HepG2 (cell line): ENCODE results near the gene RANGRF. TPM values are rescaled to one million over a fixed set of nuclear protein-coding genes. Genes with fewer than 3 reads are reported as not detected.

Experiments used
- ARNT ChIP-seq: fragments of 450-650 bp; IDR thresholded peaks from 2 replicates; pipeline ENCODE4 v1.6.1; 2017
- DNMT3B ChIP-seq: conservative IDR thresholded peaks from 2 replicates; pipeline ENCODE4 v1.6.1; 2016; ENCODE audit warnings: missing biosample characterization, control low read depth
- GZF1 ChIP-seq: sonication (generic); formaldehyde crosslinking; IDR thresholded peaks from 2 replicates; pipeline ENCODE4 v1.5.1; 2020; ENCODE audit warnings: mild to moderate bottlenecking, missing genetic modification reagents
- HNF4A ChIP-seq: sonication (generic); formaldehyde crosslinking; IDR thresholded peaks from 2 replicates; pipeline ENCODE4 v1.4.0; 2020; ENCODE audit warnings: missing genetic modification reagents
- IKZF4 ChIP-seq: sonication (generic); formaldehyde crosslinking; IDR thresholded peaks from 2 replicates; pipeline ENCODE4 v1.5.1; 2020; ENCODE audit warnings: borderline replicate concordance, mild to moderate bottlenecking, low read depth, missing genetic modification reagents; ENCODE audit errors: not compliant biosample characterization
- JUND ChIP-seq: sonication (generic); formaldehyde crosslinking; IDR thresholded peaks from 2 replicates; pipeline ENCODE4 v1.8.0; 2022; ENCODE audit warnings: mild to moderate bottlenecking, missing genetic modification reagents
- MATR3 ChIP-seq: sonication (generic); formaldehyde crosslinking; IDR thresholded peaks from 2 replicates; pipeline ENCODE4 v1.4.0; 2020; ENCODE audit warnings: missing genetic modification reagents
- NFYB ChIP-seq: sonication (generic); formaldehyde crosslinking; IDR thresholded peaks from 2 replicates; pipeline ENCODE4 v1.4.0; 2020; ENCODE audit warnings: missing genetic modification reagents
- NR2C2 ChIP-seq: sonication (generic); formaldehyde crosslinking; IDR thresholded peaks from 2 replicates; pipeline ENCODE4 v1.4.0; 2020; ENCODE audit warnings: missing genetic modification reagents, mild to moderate bottlenecking, moderate library complexity, borderline replicate concordance
- RBM39 ChIP-seq: fragments of 200-400 bp; formaldehyde crosslinking; IDR thresholded peaks from one replicate; pipeline ENCODE4 v1.6.1; 2018; ENCODE audit warnings: antibody characterized with exemption, mild to moderate bottlenecking, low read depth, low read length; ENCODE audit not compliant: poor library complexity, severe bottlenecking
- ZBTB1 ChIP-seq: sonication (generic); formaldehyde crosslinking; IDR thresholded peaks from 2 replicates; pipeline ENCODE4 v1.4.0; 2020; ENCODE audit warnings: missing genetic modification reagents, borderline replicate concordance
- ZFP36L1 ChIP-seq: sonication (generic); formaldehyde crosslinking; IDR thresholded peaks from 2 replicates; pipeline ENCODE4 v1.8.0; 2022; ENCODE audit warnings: mild to moderate bottlenecking, missing genetic modification reagents, moderate library complexity
- ZNF232 ChIP-seq: sonication (generic); formaldehyde crosslinking; IDR thresholded peaks from 2 replicates; pipeline ENCODE4 v1.4.0; 2020; ENCODE audit warnings: missing genetic modification reagents, borderline replicate concordance
- ZNF577 ChIP-seq: sonication (generic); formaldehyde crosslinking; IDR thresholded peaks from 2 replicates; pipeline ENCODE4 v1.4.0; 2020; ENCODE audit warnings: mild to moderate bottlenecking, low read depth, missing genetic modification reagents, borderline replicate concordance
- ZNF75D ChIP-seq: sonication (generic); formaldehyde crosslinking; IDR thresholded peaks from 2 replicates; pipeline ENCODE4 v1.8.1; 2023; ENCODE audit warnings: missing genetic modification reagents, mild to moderate bottlenecking, borderline replicate concordance
- ZNF790 ChIP-seq: sonication (generic); formaldehyde crosslinking; IDR thresholded peaks from 2 replicates; pipeline ENCODE4 v1.8.0; 2022; ENCODE audit warnings: missing genetic modification reagents, mild to moderate bottlenecking, borderline replicate concordance
- polyA plus RNA-seq, 8 experiments: library from polyadenylated mRNA; depleted of rRNA in 3 of 8; stranded (reverse) in 7 of 8; unstranded in 1 of 8; fragments of >200 nt; fragmentation: Illumina TruSeq in 4 of 8; extraction: Trizol in 4 of 8; gene quantifications; 2 replicates each; pipeline versions ENCODE4 v1.2.1 to v1.2.3, GENCODE V29; 2011 to 2016; ENCODE audit warnings: low read depth in 4 of 8, missing spikeins in 1 of 8, mixed read lengths in 1 of 8; ENCODE audit not compliant: insufficient read depth in 1 of 8
- total RNA-seq, 5 experiments: library from RNA; depleted of rRNA; stranded (reverse); fragments of >200 nt; fragmentation: Illumina TruSeq; extraction: Trizol; gene quantifications; 2 replicates each; pipeline ENCODE4 v1.2.3, GENCODE V29; 2016; ENCODE audit warnings: low read depth in 1 of 5
- TF ChIP-seq, protein P1 (sequence below): sonication (generic); formaldehyde crosslinking; IDR thresholded peaks from 2 replicates; pipeline ENCODE4 v1.4.0; 2020; ENCODE audit warnings: missing genetic modification reagents
- TF ChIP-seq, protein P2 (sequence below): IDR thresholded peaks from 2 replicates; pipeline ENCODE4 v1.6.1; 2016; ENCODE audit warnings: low read depth
- TF ChIP-seq, protein P3 (sequence below): sonication (generic); formaldehyde crosslinking; IDR thresholded peaks from 2 replicates; pipeline ENCODE4 v1.4.0; 2020; ENCODE audit warnings: missing genetic modification reagents
- TF ChIP-seq, protein P4 (sequence below): sonication (generic); formaldehyde crosslinking; IDR thresholded peaks from 2 replicates; pipeline ENCODE4 v1.4.0; 2020; ENCODE audit warnings: missing genetic modification reagents, borderline replicate concordance

RANGRF gene
- total and polyA plus RNA-seq, 2 of the 13 experiments (the other 11 are each of a cell fraction or from before 2014, with no cell fraction given), result 18.6 to 40.7 TPM

DNA sequence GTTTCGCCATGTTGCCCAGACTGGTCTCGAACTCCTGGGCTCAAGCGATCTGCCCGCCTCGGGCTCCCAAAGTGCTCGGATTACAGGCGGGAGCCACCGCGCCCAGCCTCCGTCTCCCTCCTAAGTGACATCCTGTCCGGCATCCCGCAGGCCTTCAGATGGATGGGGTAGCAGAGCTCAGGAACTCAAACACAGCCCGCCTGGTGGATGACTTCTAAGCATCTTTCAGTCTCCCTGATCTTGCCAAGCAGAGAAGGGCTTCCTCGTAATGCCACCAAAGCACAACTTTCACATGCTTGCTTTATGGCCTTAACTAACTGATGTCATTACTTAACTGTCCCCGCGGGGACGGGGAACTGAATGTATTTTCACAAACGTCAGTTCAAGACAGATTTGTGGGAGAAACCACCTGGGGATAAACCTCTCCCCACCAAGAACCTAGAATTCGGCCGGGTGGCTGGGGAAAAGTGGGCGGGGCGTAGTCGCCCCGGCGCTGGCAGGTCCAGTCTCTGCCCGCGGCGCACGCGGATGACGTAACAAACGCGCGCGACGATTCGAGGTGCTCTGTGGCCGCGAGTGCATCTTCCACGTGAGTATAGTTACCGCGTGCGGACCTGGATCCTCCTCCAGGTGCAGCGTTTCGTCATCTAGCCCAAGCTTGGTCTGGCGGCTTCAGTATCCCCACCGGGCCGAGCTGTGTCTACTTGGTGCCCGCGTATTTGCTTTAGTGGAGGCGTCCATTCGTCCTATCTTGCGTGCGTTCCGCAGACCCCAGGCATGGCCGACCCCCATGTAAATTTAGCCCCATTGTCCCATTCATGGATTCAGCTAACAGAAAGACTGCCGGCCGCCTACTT lies 39.5 kb upstream of the RANGRF start, which contains the start of gene PFAS (continued):
- TF ChIP-seq, protein P1, sequence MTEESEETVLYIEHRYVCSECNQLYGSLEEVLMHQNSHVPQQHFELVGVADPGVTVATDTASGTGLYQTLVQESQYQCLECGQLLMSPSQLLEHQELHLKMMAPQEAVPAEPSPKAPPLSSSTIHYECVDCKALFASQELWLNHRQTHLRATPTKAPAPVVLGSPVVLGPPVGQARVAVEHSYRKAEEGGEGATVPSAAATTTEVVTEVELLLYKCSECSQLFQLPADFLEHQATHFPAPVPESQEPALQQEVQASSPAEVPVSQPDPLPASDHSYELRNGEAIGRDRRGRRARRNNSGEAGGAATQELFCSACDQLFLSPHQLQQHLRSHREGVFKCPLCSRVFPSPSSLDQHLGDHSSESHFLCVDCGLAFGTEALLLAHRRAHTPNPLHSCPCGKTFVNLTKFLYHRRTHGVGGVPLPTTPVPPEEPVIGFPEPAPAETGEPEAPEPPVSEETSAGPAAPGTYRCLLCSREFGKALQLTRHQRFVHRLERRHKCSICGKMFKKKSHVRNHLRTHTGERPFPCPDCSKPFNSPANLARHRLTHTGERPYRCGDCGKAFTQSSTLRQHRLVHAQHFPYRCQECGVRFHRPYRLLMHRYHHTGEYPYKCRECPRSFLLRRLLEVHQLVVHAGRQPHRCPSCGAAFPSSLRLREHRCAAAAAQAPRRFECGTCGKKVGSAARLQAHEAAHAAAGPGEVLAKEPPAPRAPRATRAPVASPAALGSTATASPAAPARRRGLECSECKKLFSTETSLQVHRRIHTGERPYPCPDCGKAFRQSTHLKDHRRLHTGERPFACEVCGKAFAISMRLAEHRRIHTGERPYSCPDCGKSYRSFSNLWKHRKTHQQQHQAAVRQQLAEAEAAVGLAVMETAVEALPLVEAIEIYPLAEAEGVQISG (CRISPR knock-in tag), result peak; percentile 81; the same call in 1 of the 2 replicates
- TF ChIP-seq ZBTB1 (CRISPR knock-in tag), result no peak
- TF ChIP-seq NR2C2 (CRISPR knock-in tag), result no peak
- TF ChIP-seq ZNF75D (CRISPR knock-in tag), result no peak
- TF ChIP-seq ZNF577, result no peak
- peak; percentile 21; the same call in 1 of the 2 replicates for TF ChIP-seq ZNF232 (CRISPR knock-in tag)
- no peak for TF ChIP-seq NFYB
- TF ChIP-seq ARNT, result no peak
- TF ChIP-seq MATR3 (CRISPR knock-in tag), result no peak
- no peak; the same call in none of the 2 replicates for TF ChIP-seq HNF4A (CRISPR knock-in tag)
- no peak for TF ChIP-seq ZFP36L1 (CRISPR knock-in tag)
- TF ChIP-seq RBM39, result no peak
- TF ChIP-seq ZNF790, result no peak
- TF ChIP-seq DNMT3B (CRISPR knock-in tag), result no peak
- TF ChIP-seq GZF1 (CRISPR knock-in tag), result no peak
- TF ChIP-seq, protein P2, sequence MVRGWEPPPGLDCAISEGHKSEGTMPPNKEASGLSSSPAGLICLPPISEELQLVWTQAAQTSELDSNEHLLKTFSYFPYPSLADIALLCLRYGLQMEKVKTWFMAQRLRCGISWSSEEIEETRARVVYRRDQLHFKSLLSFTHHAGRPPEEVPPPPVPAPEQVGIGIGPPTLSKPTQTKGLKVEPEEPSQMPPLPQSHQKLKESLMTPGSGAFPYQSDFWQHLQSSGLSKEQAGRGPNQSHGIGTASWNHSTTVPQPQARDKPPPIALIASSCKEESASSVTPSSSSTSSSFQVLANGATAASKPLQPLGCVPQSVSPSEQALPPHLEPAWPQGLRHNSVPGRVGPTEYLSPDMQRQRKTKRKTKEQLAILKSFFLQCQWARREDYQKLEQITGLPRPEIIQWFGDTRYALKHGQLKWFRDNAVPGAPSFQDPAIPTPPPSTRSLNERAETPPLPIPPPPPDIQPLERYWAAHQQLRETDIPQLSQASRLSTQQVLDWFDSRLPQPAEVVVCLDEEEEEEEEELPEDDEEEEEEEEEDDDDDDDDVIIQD (CRISPR knock-in tag), result no peak
- TF ChIP-seq JUND, result no peak; the same call in 1 of the 2 replicates
- no peak for TF ChIP-seq IKZF4 (CRISPR knock-in tag)
- TF ChIP-seq, protein P3, sequence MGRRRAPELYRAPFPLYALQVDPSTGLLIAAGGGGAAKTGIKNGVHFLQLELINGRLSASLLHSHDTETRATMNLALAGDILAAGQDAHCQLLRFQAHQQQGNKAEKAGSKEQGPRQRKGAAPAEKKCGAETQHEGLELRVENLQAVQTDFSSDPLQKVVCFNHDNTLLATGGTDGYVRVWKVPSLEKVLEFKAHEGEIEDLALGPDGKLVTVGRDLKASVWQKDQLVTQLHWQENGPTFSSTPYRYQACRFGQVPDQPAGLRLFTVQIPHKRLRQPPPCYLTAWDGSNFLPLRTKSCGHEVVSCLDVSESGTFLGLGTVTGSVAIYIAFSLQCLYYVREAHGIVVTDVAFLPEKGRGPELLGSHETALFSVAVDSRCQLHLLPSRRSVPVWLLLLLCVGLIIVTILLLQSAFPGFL (CRISPR knock-in tag), result no peak
- TF ChIP-seq, protein P4, sequence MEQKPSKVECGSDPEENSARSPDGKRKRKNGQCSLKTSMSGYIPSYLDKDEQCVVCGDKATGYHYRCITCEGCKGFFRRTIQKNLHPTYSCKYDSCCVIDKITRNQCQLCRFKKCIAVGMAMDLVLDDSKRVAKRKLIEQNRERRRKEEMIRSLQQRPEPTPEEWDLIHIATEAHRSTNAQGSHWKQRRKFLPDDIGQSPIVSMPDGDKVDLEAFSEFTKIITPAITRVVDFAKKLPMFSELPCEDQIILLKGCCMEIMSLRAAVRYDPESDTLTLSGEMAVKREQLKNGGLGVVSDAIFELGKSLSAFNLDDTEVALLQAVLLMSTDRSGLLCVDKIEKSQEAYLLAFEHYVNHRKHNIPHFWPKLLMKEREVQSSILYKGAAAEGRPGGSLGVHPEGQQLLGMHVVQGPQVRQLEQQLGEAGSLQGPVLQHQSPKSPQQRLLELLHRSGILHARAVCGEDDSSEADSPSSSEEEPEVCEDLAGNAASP (CRISPR knock-in tag), result 0 out of 2 replicates have a peak, but pooled peaks have one; percentile 14
